ENCODE measurements around the gene CD1E. TPM values are rescaled to one million over a fixed set of nuclear protein-coding genes. Genes with fewer than 3 reads are reported as not detected.

Gene CD1E
- total and polyA plus RNA-seq, 2 donors (not counting 1 experiment from before 2014, with no cell fraction given) = not detected

DNA sequence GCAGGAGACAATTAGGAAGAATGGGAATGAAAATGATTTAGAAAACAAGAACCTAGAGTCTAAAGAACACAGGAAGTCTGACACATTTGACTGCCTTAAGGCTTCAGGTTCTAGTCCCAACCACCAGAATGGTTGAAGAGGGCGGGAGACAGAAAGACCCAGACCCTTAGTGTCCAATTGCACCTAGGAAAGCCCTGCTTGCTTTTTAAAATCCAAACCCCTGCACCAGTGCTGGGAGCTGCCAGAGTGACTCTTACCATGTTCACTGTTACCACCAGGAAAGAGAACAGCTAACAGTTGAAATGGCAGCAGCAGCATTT lies 22.6 kb upstream of the CD1E start:
- Histone ChIP-seq H3K79me2 (ENCODE audit: control insufficient read depth, insufficient read depth, low read length) (no peaks in the 10 kb centered on the region), H3K4me1 (ENCODE audit: control insufficient read depth in 2 of 2, insufficient read depth in 2 of 2, low read length in 2 of 2) (peaks cover 53 to 63% of the 10 kb centered on the region in 2 donors), H3K27me3 (replicated peaks in 1 of 4; ENCODE audit: control extremely low read depth in 1 of 4, control insufficient read depth in 3 of 4, insufficient read depth in 4 of 4, low read length in 3 of 4) (no peaks in the 10 kb centered on the region), H3K9ac (ENCODE audit: low read length) (no peak overlapping the region), H3K27ac (ENCODE audit: low read length in 2 of 2) (no peak overlapping the region), H4K20me1 (ENCODE audit: control insufficient read depth, insufficient read depth, low read length, poor library complexity, severe bottlenecking) (no peaks in the 10 kb centered on the region), H3K4me2 (replicated peaks; ENCODE audit: low read depth, low read length, poor library complexity, severe bottlenecking) (no peak overlapping the region), H3K36me3 (replicated peaks in 1 of 2; ENCODE audit: control extremely low read depth in 1 of 2, control insufficient read depth in 1 of 2, extremely low read depth in 1 of 2, insufficient read depth in 2 of 2, low read length in 1 of 2) (no peaks in the 10 kb centered on the region), H3K9me3 (ENCODE audit: control extremely low read depth in 1 of 3, control insufficient read depth in 2 of 3, insufficient read depth in 1 of 3, low read length in 2 of 3) (peaks cover 0 to 5% (median 2%) of the 10 kb centered on the region in 3 donors), H3K4me3 (ENCODE audit: control extremely low read depth in 1 of 5, extremely low read depth in 1 of 5, insufficient read depth in 1 of 5, low read depth in 2 of 5, low read length in 4 of 5) (no peak overlapping the region), H2AFZ (ENCODE audit: insufficient read depth, low read depth, low read length, poor library complexity, severe bottlenecking) (peak overlapping the region; percentile 21)
- H3K4me3 Mint-ChIP-seq = no peak overlapping the region
- ATAC-seq (ENCODE audit: low read depth) (no peak), DNase-seq (no peak)
- no peak overlapping the region for H3K27ac Mint-ChIP-seq
- no peak for TF ChIP-seq CTCF (IDR thresholded peaks at IDR 0.05)
- TF ChIP-seq EZH2 (IDR thresholded peaks at IDR 0.05; ENCODE audit: borderline replicate concordance, insufficient read depth, low read depth, low read length, poor library complexity, severe bottlenecking) = no peak
- no peaks in the 10 kb centered on the region for H3K27me3 Mint-ChIP-seq
- intact Hi-C loops (cut with micrococcal nuclease) = no loop called here
- CTCF ChIA-PET = interaction anchor here (0.7 to 14.2 kb wide), 8 partner anchors 10 to 210 kb away, joined by 3 to 280 read pairs (median 8); no protein-coding TSS in a partner anchor
- POLR2A ChIA-PET = no interaction called here
- WGBS (ENCODE audit: insufficient coverage) = 100% methylated on average over 1 of the region's 1 CpG
- peaks cover 32% of the 10 kb centered on the region for H3K4me1 Mint-ChIP-seq
- no peaks in the 10 kb centered on the region for H3K9me3 Mint-ChIP-seq (ENCODE audit: insufficient read depth)

DNA sequence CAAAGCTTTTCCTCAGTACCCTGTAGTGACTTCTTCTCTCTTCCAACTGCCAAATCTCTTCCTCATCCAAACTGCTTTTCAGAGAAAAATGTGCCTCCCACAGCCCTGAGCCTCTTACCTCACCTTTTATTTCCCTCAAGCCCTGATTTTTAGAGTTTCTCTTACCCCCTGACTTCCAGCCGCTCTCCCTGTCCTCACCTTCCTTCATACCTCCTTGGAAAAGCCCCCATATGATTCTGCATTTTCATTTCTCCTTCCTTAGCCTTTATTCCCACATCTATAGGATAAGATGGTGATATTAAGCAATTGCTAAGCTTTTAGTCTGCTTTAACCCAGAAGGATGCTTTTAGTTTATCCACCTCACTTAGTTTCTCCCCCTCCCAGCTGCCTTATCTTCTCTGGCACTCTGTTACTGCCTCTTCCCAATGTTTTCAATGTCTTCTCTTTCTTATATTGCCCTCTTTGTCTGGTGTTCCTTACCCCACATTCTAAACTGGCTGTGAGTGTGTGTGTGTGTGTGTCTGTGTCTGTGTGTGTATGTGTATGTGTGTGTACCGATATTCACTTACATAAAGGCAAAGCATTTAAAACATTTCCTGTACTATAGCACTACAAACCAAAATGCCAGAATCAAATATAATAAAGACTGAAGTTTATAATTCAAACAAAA lies 22.1 kb upstream of the CD1E start, which contains the start of gene CD1B:
CD1B (minus strand) TSS at position 51 of the 670 bp plus-strand sequence. CDS start 108 bp downstream, outside the sequence.
- no peaks in the 10 kb centered on the region for H3K36me3 ChIP-seq (replicated peaks in 1 of 2; ENCODE audit: control extremely low read depth in 1 of 2, control insufficient read depth in 1 of 2, extremely low read depth in 1 of 2, insufficient read depth in 2 of 2, low read length in 1 of 2)
- H3K4me2 ChIP-seq (replicated peaks; ENCODE audit: low read depth, low read length, poor library complexity, severe bottlenecking) = peak within 1 kb of the TSS; percentile 29
- Mint-ChIP-seq H3K27me3 (no peaks in the 10 kb centered on the region), H3K9me3 (ENCODE audit: insufficient read depth) (no peaks in the 10 kb centered on the region), H3K4me1 (peaks cover 37% of the 10 kb centered on the region), H3K27ac (no peak within 1 kb of the TSS), H3K4me3 (no peak within 1 kb of the TSS)
- CTCF ChIA-PET = interaction anchor here (0.7 to 14.2 kb wide), 8 partner anchors 10 to 210 kb away, joined by 3 to 280 read pairs (median 8); no protein-coding TSS in a partner anchor
- peaks cover 0 to 11% (median 2%) of the 10 kb centered on the region in 3 donors for H3K9me3 ChIP-seq (ENCODE audit: control extremely low read depth in 1 of 3, control insufficient read depth in 2 of 3, insufficient read depth in 1 of 3, low read length in 2 of 3)
- H3K27me3 ChIP-seq (replicated peaks in 1 of 4; ENCODE audit: control extremely low read depth in 1 of 4, control insufficient read depth in 3 of 4, insufficient read depth in 4 of 4, low read length in 3 of 4) = no peaks in the 10 kb centered on the region
- H3K9ac ChIP-seq (ENCODE audit: low read length) = no peak within 1 kb of the TSS
- H2AFZ ChIP-seq (ENCODE audit: insufficient read depth, low read depth, low read length, poor library complexity, severe bottlenecking) = peak within 1 kb of the TSS; percentile 48
- H3K27ac ChIP-seq (ENCODE audit: low read length in 2 of 2) = no peak within 1 kb of the TSS
- H3K4me3 ChIP-seq (ENCODE audit: control extremely low read depth in 1 of 5, extremely low read depth in 1 of 5, insufficient read depth in 1 of 5, low read depth in 2 of 5, low read length in 4 of 5) = no peak within 1 kb of the TSS
- no peak for DNase-seq
- intact Hi-C loops (cut with micrococcal nuclease) = no loop called here
- peaks cover 58 to 67% of the 10 kb centered on the region in 2 donors for H3K4me1 ChIP-seq (ENCODE audit: control insufficient read depth in 2 of 2, insufficient read depth in 2 of 2, low read length in 2 of 2)
- POLR2A ChIA-PET = no interaction called here
- ATAC-seq (ENCODE audit: low read depth) = no peak
- no CpG with 5 or more reads among the region's 2 CpGs for WGBS (ENCODE audit: insufficient coverage)
- H4K20me1 ChIP-seq (ENCODE audit: control insufficient read depth, insufficient read depth, low read length, poor library complexity, severe bottlenecking) = no peaks in the 10 kb centered on the region
- no peak for TF ChIP-seq CTCF (IDR thresholded peaks at IDR 0.05)
- no peak for TF ChIP-seq EZH2 (IDR thresholded peaks at IDR 0.05; ENCODE audit: borderline replicate concordance, insufficient read depth, low read depth, low read length, poor library complexity, severe bottlenecking)
- H3K79me2 ChIP-seq (ENCODE audit: control insufficient read depth, insufficient read depth, low read length) = no peaks in the 10 kb centered on the region
